HCT116 (cell line): ENCODE measurements around the gene GRB10.

Experiments used
- POLR2A ChIP-seq: IDR thresholded peaks from 2 replicates; pipeline ENCODE4 v1.7.0; 2011; ENCODE audit warnings: borderline replicate concordance; ENCODE audit not compliant: insufficient read depth, insufficient read length; ENCODE audit errors: extremely low read depth
- REST ChIP-seq: IDR thresholded peaks from 2 replicates; pipeline ENCODE4 v1.6.1; 2012; ENCODE audit warnings: low read depth
- TF ChIP-seq, protein P1 (sequence below), 3 experiments: fragments of 200-600 bp in 1 of 3; sonication (generic) in 1 of 3; IDR thresholded peaks in 2 of 3; conservative IDR thresholded peaks in 1 of 3; 2 replicates each; pipeline ENCODE4 v1.5.1; 2012 to 2017; ENCODE audit warnings: low read depth in 2 of 3, low read length in 2 of 3, antibody characterized with exemption in 1 of 3, borderline replicate concordance in 1 of 3, control low read depth in 1 of 3, mild to moderate bottlenecking in 1 of 3, mixed read lengths in 1 of 3, mixed run types in 1 of 3, moderate library complexity in 1 of 3; ENCODE audit not compliant: insufficient read depth in 1 of 3

GRCh38 chr7:50679218-50680007 lies 103.3 kb downstream of the GRB10 start:
- TF ChIP-seq, protein P1, sequence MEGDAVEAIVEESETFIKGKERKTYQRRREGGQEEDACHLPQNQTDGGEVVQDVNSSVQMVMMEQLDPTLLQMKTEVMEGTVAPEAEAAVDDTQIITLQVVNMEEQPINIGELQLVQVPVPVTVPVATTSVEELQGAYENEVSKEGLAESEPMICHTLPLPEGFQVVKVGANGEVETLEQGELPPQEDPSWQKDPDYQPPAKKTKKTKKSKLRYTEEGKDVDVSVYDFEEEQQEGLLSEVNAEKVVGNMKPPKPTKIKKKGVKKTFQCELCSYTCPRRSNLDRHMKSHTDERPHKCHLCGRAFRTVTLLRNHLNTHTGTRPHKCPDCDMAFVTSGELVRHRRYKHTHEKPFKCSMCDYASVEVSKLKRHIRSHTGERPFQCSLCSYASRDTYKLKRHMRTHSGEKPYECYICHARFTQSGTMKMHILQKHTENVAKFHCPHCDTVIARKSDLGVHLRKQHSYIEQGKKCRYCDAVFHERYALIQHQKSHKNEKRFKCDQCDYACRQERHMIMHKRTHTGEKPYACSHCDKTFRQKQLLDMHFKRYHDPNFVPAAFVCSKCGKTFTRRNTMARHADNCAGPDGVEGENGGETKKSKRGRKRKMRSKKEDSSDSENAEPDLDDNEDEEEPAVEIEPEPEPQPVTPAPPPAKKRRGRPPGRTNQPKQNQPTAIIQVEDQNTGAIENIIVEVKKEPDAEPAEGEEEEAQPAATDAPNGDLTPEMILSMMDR (IDR thresholded peaks at IDR 0.05 in 2 of 3, conservative IDR thresholded peaks at IDR 0.05 in 1 of 3; ENCODE audit: borderline replicate concordance in 1 of 3, insufficient read depth in 1 of 3, low read depth in 2 of 3, low read length in 2 of 3): peak in 2 of 3 experiments; percentile 39 to 42; a peak in 2 of 6 replicates
- TF ChIP-seq POLR2A (no peak), REST (no peak)
